G401 (cell line): ENCODE measurements around the gene RASAL1. TPM values are rescaled to one million over a fixed set of nuclear protein-coding genes. Genes with fewer than 3 reads are reported as not detected.

Experiments used
- DNase-seq: peaks from one replicate; pipeline ENCODE4 v3.0.0-alpha.2; 2015; ENCODE audit warnings: low spot score
- in situ Hi-C: cut with HindIII; loops from 2 replicates; pipeline ENCODE4 v1.10.0; 2016; ENCODE audit warnings: low sequenced_read_pairs, mixed read lengths
- total RNA-seq: library from RNA; depleted of rRNA; stranded (reverse); fragments of >200 nt; shearing (Covaris generic); gene quantifications from 2 replicates; pipeline ENCODE4 v1.2.3, GENCODE V29; 2014; rRNA removed

The RASAL1 gene
- total RNA-seq, 1 experiment from 2014 or later, result 3.1 TPM

DNA sequence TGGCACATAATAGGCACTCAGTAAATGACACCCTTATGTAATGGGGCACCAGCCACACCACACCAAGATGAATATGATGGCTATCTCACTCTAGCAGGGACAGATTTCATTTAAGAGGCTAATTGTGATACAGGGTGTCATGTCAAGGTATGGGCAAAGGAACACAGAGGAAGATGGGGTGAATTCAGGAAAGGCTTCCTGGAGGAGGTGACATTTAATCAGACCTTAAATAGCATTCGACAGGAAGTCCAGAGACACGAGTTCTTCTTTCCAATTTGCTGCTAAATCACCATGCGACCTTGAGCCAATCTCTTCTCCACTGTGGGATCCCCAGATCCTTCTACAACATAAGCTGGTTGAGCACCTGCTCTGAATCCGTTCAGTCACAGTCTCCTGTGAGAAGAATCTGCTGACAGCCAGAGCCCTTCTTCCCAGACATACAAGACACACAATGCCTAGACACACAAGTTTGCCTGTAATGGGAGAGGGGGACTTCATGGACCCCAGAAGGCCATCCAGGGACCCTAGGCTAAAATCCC is 80.5 kb downstream of the RASAL1 start:
- no peak for DNase-seq
- in situ Hi-C loops, result loop anchor here (25.0 kb wide), 1 partner anchor 107 kb away; no protein-coding TSS in a partner anchor

DNA sequence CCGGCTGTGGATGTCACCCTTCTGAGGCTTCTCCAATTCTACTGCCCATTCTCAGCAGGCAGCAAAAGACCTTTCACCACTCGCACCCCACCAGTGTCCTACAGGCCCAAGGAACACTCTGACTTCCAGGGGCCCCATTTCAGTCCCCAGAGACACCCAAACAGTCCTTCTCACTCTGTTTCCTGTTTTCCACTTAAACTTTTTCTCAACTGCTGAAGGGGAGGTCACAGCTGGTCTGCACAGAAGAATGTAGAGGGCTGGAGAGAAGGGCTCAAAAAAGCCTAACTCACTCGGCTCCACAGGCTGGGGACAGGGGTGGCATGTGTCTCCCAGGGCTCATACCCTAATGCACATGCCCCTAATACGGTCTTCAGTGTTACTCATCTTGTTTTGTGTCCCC is 83.2 kb downstream of the RASAL1 start:
- in situ Hi-C loops, result loop anchor here (25.0 kb wide), 1 partner anchor 110 kb away; no protein-coding TSS in a partner anchor
- no peak for DNase-seq

DNA sequence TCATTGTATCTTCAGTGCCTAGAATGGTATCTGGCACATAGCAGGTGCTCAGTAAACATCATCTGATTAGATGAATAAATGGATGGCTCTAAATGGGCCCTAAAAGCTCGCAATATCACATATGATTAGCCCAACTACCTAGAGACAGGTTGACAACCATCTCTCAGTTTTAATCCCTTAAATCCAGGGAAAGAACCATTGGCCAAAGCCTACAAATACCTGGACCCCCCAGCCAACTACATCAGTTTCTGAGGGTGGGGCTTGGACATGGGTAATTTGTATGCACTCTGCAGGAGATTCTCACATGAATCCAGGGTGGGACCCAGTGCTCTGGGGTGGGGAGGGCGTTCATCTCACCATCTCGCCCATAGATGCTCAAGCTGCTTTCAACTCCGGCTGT is 83.8 kb downstream of the RASAL1 start:
- in situ Hi-C loops, result loop anchor here (25.0 kb wide), 1 partner anchor 111 kb away; no protein-coding TSS in a partner anchor
- DNase-seq, result no peak

DNA sequence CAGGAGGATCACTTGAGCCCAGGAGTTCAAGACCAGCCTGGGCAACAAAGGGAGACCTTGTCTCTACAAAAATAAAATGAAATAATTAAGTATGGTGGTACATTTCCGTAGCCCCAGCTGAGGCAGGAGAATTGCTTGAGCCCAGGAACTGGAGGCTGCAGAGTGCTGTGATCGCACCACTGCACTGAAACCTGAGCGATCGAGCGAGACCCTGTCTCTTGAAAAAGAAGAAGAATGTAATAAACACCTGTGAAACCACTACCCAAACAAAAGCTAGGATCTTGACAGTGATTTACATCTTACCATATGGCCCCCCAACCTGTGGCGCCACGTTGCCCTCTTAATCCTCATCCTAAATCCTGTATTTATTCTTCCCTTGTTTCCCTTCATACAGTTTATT is 84.8 kb downstream of the RASAL1 start:
- in situ Hi-C loops, result loop anchor here (25.0 kb wide), 1 partner anchor 112 kb away; no protein-coding TSS in a partner anchor

DNA sequence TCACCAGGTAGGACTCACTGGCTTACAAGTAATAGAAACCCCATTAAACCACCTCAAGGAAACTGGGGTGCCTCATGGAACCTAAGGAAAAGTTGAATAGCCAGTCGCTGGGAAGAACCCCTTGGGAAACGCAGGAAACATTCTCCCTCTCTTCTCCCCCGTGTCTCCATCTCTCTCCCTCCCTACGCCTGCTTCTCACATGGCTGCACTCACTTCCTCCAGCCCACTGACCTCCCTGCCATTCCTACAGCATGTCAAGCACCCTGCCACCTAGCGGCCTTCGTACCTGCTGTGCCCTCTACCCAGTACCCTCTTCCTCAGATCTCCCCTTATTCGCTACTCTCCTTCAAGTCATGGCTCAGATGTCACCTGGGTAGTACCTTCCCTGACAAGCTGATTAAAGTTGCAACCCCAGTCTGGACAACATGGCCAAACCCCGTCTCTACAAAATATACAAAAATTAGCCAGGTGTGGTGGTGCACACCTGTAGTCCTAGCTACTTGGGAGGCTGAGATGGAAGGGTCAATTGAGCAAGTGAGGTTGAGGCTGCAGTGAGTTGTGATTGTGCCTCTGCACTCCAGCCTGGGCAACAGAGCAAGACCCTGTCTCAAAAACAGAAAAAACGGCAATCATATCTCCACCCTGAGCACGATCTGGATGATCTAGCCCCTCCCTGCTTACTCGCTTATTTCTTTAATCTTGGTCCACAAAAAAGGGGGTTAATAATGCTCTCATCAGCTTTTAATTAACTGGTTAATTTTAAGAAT is 85.4 kb downstream of the RASAL1 start:
- no peak for DNase-seq

More for the DNA sequence above, 84.8 kb downstream of the RASAL1 start:
- no peak for DNase-seq

More for the DNA sequence above, 85.4 kb downstream of the RASAL1 start:
- in situ Hi-C loops, result loop anchor here (25.0 kb wide), 1 partner anchor 112 kb away; no protein-coding TSS in a partner anchor

Other genes starting within 250 kb of the RASAL1 start
- not detected in 2 replicates for gene OAS1, start 228.8 kb downstream of the RASAL1 start, total RNA-seq
- 0.74 and 1.8 TPM in 2 replicates for gene OAS3, start 197.3 kb downstream of the RASAL1 start, total RNA-seq
- not detected in 2 replicates for gene OAS2, start 157.2 kb downstream of the RASAL1 start, total RNA-seq
- gene DTX1, start 79.0 kb downstream of the RASAL1 start, total RNA-seq, result 5.6 and 5.8 TPM in 2 replicates
- gene CFAP73, start 14.0 kb upstream of the RASAL1 start, total RNA-seq, result not detected in 2 replicates
- gene DDX54, start 49.7 kb upstream of the RASAL1 start, total RNA-seq, result 63.1 and 130 TPM in 2 replicates
- gene RITA1, start 50.0 kb upstream of the RASAL1 start, total RNA-seq, result 63.7 and 69.2 TPM in 2 replicates
- 6.9 and 14.3 TPM in 2 replicates for gene TPCN1, start 85.7 kb upstream of the RASAL1 start, total RNA-seq
- 8.2 and 19.2 TPM in 2 replicates for gene SLC8B1, start 199.3 kb upstream of the RASAL1 start, total RNA-seq
- 15.4 and 16.3 TPM in 2 replicates for gene PLBD2, start 222.8 kb upstream of the RASAL1 start, total RNA-seq